Upper lobe of right lung (tissue), 1 donor: ENCODE results near the gene PADI2. TPM values are rescaled to one million over a fixed set of nuclear protein-coding genes. Genes with fewer than 3 reads are reported as not detected.

Experiments
- ATAC-seq: fragments of 200-7000 bp; cut with Tn5 transposase; one replicate; pipeline ENCODE4 v1.9.1; 2020; ENCODE audit warnings: mild to moderate bottlenecking, moderate library complexity
- DNase-seq: peaks from one replicate; pipeline ENCODE4 v3.0.0-alpha.2; 2020
- H3K27ac ChIP-seq: fragments of 200-600 bp; one replicate; pipeline ENCODE4 v1.8.0; 2022
- H3K27me3 ChIP-seq: fragments of 200-600 bp; one replicate; pipeline ENCODE4 v1.8.0; 2022; ENCODE audit warnings: mild to moderate bottlenecking
- H3K36me3 ChIP-seq: fragments of 200-600 bp; one replicate; pipeline ENCODE4 v1.8.0; 2022
- H3K4me1 ChIP-seq: fragments of 200-600 bp; one replicate; pipeline ENCODE4 v1.8.0; 2022
- H3K4me3 ChIP-seq: fragments of 200-600 bp; one replicate; pipeline ENCODE4 v1.8.0; 2022; ENCODE audit warnings: mild to moderate bottlenecking
- H3K9me3 ChIP-seq: fragments of 200-600 bp; one replicate; pipeline ENCODE4 v1.8.0; 2022
- intact Hi-C: fragments of 100-400 bp; cut with DNase I; formaldehyde crosslinking; loops from one replicate; pipeline ENCODE4 v1.11.0; 2022
- total RNA-seq: library from RNA; stranded (reverse); fragmentation: NEBNext Ultra II Directional; extraction: Animal tissue kit (Norgen Biotek cat#: 25700); gene quantifications from one replicate; pipeline ENCODE4 v1.2.1, GENCODE V29; 2021
- TF ChIP-seq, protein P1 (sequence below): fragments of 200-600 bp; IDR thresholded peaks from one replicate; pipeline ENCODE4 v1.8.0; 2022; ENCODE audit warnings: antibody characterized with exemption
- donor health status: DM: no; HTN: yes; CAD: no; lungs with severe emphysema.

PADI2 gene
- total RNA-seq, 1 donor from 2014 or later = 20.0 TPM

DNA sequence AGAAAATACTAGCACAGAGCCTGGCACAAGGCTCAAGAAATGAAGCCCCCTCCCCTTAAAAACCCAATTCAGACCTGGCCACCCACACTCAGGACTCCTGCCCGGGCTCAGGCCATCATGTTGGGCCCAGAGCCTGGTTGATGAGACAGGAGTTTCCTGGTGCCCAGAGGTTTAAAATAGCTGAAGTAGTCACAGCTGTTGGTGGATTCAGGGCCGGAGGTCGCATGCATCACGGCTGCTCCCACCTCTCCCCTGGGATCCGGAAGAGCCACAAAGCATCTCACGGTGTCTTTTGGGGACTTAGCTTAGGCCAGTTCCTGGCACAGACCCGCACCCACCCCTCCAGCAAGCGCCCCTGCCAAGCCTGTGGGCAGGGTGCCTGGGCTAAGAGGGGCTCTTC lies 2.6 kb upstream of the PADI2 start:
- DNase-seq = no peak
- H3K4me1 ChIP-seq = peaks cover 23% of the 10 kb centered on the region
- no peak overlapping the region for H3K27ac ChIP-seq
- TF ChIP-seq, protein P1, sequence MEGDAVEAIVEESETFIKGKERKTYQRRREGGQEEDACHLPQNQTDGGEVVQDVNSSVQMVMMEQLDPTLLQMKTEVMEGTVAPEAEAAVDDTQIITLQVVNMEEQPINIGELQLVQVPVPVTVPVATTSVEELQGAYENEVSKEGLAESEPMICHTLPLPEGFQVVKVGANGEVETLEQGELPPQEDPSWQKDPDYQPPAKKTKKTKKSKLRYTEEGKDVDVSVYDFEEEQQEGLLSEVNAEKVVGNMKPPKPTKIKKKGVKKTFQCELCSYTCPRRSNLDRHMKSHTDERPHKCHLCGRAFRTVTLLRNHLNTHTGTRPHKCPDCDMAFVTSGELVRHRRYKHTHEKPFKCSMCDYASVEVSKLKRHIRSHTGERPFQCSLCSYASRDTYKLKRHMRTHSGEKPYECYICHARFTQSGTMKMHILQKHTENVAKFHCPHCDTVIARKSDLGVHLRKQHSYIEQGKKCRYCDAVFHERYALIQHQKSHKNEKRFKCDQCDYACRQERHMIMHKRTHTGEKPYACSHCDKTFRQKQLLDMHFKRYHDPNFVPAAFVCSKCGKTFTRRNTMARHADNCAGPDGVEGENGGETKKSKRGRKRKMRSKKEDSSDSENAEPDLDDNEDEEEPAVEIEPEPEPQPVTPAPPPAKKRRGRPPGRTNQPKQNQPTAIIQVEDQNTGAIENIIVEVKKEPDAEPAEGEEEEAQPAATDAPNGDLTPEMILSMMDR = no peak
- peaks cover 25% of the 10 kb centered on the region for H3K27me3 ChIP-seq
- no peaks in the 10 kb centered on the region for H3K9me3 ChIP-seq
- intact Hi-C loops = no loop called here
- H3K36me3 ChIP-seq = no peaks in the 10 kb centered on the region
- ATAC-seq = no peak
- H3K4me3 ChIP-seq = no peak overlapping the region

DNA sequence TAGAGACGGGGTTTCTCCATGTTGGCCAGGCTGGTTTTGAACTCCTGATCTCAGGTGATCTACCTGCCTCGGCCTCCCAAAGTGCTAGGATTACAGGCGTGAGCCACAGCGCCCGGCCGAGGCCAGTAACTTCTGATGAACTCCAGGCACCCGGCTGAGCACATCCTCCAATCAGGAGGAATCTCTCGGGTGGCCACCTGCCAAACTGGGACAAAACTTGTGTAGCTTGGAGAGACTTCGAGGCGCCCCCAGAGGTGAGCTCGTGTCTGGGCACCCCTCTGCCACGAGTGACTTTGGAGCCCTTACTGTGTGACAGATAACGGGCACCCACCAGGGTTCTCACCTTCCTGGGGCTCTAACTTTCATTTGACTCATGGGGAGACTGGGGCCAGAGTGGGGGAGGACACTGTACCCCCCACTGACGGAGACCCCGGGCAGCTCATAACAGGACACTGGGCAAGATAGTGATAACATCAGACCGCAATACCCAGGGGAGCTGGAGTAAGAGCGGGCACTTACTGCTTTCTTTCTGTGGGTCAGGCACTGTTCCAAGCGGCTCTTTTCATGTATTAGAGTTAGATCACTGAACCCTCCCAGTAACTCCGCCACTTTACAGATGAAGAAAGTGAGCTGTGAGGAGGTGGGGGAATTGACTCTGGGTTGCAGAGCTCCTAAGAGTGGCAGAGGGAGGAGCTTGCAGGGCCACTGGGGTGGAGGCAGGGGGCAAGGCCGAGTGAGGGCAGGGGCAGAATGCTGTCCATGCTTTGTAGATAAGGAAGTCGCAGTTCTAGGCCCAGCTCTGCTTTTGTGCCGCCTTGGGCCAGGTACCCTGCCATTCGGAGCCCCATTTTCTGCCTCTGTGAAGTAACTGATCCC lies 1.9 kb upstream of the PADI2 start:
- intact Hi-C loops = no loop called here
- Histone ChIP-seq H3K27ac (no peak overlapping the region), H3K36me3 (no peaks in the 10 kb centered on the region), H3K4me1 (peaks cover 23% of the 10 kb centered on the region), H3K4me3 (no peak overlapping the region), H3K9me3 (no peaks in the 10 kb centered on the region), H3K27me3 (peaks cover 32% of the 10 kb centered on the region)
- ATAC-seq (peak; percentile 14), DNase-seq (no peak)
- TF ChIP-seq, protein P1 = no peak

DNA sequence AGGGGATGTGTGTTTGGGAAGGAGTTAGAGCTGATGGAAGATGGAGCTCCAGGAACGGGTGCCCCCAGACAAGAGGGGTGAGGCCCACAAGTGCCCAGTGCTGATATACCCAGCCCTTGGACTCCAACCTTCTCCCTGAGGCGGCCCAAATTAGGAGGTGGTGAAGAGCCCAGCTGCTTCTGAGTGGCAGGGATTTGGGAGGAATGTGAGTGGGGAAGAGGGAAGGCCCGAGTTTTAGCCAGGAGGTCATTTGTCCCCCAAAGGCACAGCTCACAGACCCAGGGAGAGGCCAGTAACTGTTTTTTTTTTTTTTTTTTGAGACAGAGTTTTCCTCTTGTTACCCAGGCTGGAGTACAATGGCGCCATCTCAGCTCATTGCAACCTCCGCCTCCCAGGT lies 1.2 kb upstream of the PADI2 start:
- intact Hi-C loops = no loop called here
- ATAC-seq = no peak

DNA sequence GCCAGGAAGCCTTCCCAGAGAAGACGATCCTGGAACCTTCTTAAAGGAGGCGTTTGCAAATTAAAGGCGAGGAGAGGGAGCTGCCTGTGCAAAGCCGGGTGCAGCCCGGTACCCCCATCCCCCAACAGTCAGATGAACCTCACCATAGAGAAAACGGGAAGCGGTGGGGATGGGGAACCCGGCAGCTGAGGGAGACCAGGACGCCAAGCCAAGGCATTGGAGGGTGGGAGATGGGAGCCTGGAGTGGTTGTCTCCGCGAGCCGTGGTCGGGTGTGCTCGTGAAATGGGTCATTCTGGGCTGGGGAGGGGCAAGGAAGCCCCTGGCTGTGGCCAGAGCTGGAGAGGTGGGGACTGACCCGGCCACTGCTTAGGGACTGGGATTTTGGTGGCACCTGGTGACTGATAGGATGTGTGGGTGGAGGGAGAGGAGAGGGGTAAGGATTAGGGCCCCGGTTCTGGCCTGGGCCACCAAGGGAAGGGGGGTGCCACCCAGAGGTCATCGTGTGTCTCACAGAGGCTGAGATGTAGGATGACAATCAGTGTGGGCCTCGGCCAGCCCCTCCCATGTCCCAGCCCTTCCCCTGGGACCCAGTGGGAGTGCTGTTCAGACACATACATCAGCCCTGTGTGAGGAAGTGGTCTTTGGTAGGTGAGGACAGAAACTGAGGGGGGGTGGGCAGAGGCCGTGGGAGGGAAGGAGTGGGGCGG lies 676 bp upstream of the PADI2 start:
- peaks cover 23% of the 10 kb centered on the region for H3K4me1 ChIP-seq
- TF ChIP-seq, protein P1 = no peak
- intact Hi-C loops = no loop called here
- no peaks in the 10 kb centered on the region for H3K9me3 ChIP-seq
- no peaks in the 10 kb centered on the region for H3K36me3 ChIP-seq
- DNase-seq = peak; percentile 73
- ATAC-seq = peak; percentile 33
- H3K4me3 ChIP-seq = peak overlapping the region; percentile 42
- H3K27me3 ChIP-seq = peaks cover 37% of the 10 kb centered on the region
- no peak overlapping the region for H3K27ac ChIP-seq

More for the DNA sequence above, 1.2 kb upstream of the PADI2 start:
- Histone ChIP-seq H3K9me3 (no peaks in the 10 kb centered on the region), H3K4me1 (peaks cover 23% of the 10 kb centered on the region), H3K27me3 (peaks cover 37% of the 10 kb centered on the region), H3K4me3 (no peak overlapping the region), H3K36me3 (no peaks in the 10 kb centered on the region), H3K27ac (no peak overlapping the region)
- TF ChIP-seq, protein P1 = no peak
- DNase-seq = no peak

DNA sequence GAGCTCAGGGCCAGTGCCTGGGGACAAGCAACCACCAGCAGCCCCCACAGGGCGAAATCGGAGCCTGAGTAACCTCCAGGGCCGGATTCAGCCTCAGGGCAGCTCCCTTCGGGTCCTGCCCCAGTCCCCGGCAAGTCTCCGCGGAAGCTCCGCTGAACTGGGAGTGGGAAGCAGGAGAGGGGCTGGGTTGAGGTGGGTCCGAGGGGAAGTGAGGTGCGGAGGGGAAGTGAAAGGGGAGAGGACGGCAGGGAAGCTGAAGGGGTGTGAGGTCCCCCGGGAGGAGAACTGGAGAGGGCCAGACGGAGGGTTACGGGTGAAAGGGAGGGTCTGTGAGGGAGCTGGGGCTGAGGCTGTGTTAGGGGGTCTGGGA lies 560 bp downstream of the PADI2 start:
- Histone ChIP-seq H3K27me3 (peaks cover 37% of the 10 kb centered on the region), H3K9me3 (no peaks in the 10 kb centered on the region), H3K4me1 (peaks cover 23% of the 10 kb centered on the region), H3K36me3 (no peaks in the 10 kb centered on the region), H3K27ac (no peak overlapping the region), H3K4me3 (peak overlapping the region; percentile 42)
- ATAC-seq = no peak
- DNase-seq = no peak
- intact Hi-C loops = no loop called here
- TF ChIP-seq, protein P1 = no peak
